PC-3 (cell line): ENCODE data around the gene C14orf93. TPM values are rescaled to one million over a fixed set of nuclear protein-coding genes. Genes with fewer than 3 reads are reported as not detected.

Source experiments
- ATAC-seq: fragments of 200-7000 bp; cut with Tn5 transposase; 2 replicates; pipeline ENCODE4 v1.9.1; 2020; ENCODE audit warnings: mild to moderate bottlenecking, moderate library complexity
- BruUV-seq: library from RNA; stranded (reverse); fragments of 400-500 nt; replicated peaks from 2 replicates; lab custom pipeline; 2021; lab: Mats Ljungman, UMichigan
- CTCF ChIA-PET: fragments of 300-600 bp; sonication (Branson Sonifier 250); formaldehyde crosslinking; loops from one replicate; lab custom pipeline; 2022; ENCODE audit warnings: antibody characterized with exemption; lab: Charles Lee
- POLR2A ChIA-PET: fragments of 300-600 bp; sonication (Branson Sonifier 250); formaldehyde crosslinking; loops from one replicate; lab custom pipeline; 2022; ENCODE audit warnings: antibody characterized with exemption; ENCODE audit not compliant: unreplicated experiment; lab: Charles Lee
- DNase-seq: peaks from one replicate; pipeline ENCODE4 v3.0.0-alpha.2; 2015
- H2AFZ ChIP-seq: fragments of 300-600 bp; sonication (generic); 2 replicates; pipeline ENCODE4 v1.6.0; 2016; ENCODE audit warnings: antibody characterized with exemption, low read length
- H3F3A ChIP-seq: fragments of 300-600 bp; sonication (generic); one replicate; pipeline ENCODE4 v1.6.0; 2017; ENCODE audit warnings: antibody characterized with exemption, low read length, control low read depth, mild to moderate bottlenecking; ENCODE audit not compliant: unreplicated experiment
- H3K27ac ChIP-seq: fragments of 300-600 bp; sonication (generic); 2 replicates; pipeline ENCODE4 v1.5.1; 2016; ENCODE audit warnings: mild to moderate bottlenecking, low read length
- H3K27me3 ChIP-seq: fragments of 300-600 bp; sonication (generic); 2 replicates; pipeline ENCODE4 v1.6.1; 2016; ENCODE audit warnings: low read length, mixed read lengths
- H3K36me3 ChIP-seq: fragments of 300-600 bp; sonication (generic); 2 replicates; pipeline ENCODE4 v1.6.1; 2016; ENCODE audit warnings: low read depth, mixed run types, low read length, mixed read lengths
- H3K4me1 ChIP-seq: fragments of 300-600 bp; sonication (generic); 2 replicates; pipeline ENCODE4 v1.5.1; 2016; ENCODE audit warnings: low read length; ENCODE audit not compliant: insufficient read depth
- H3K4me2 ChIP-seq: fragments of 300-600 bp; sonication (generic); 2 replicates; pipeline ENCODE4 v1.6.0; 2016; ENCODE audit warnings: low read length
- H3K4me3 ChIP-seq: fragments of 300-600 bp; sonication (generic); 2 replicates; pipeline ENCODE4 v1.5.1; 2016; ENCODE audit warnings: mild to moderate bottlenecking, low read length, mixed read lengths
- H3K79me2 ChIP-seq: fragments of 300-600 bp; sonication (generic); 2 replicates; pipeline ENCODE4 v1.6.1; 2017; ENCODE audit warnings: low read length, mixed read lengths
- H3K9ac ChIP-seq: fragments of 300-600 bp; sonication (generic); 2 replicates; pipeline ENCODE4 v1.6.0; 2016; ENCODE audit warnings: mild to moderate bottlenecking, low read length
- H3K9me2 ChIP-seq: fragments of 300-600 bp; sonication (generic); replicated peaks from 2 replicates; pipeline ENCODE4 v1.6.1; 2016; ENCODE audit warnings: mixed run types, low read length, mixed read lengths
- H3K9me3 ChIP-seq: fragments of 300-600 bp; sonication (generic); 2 replicates; pipeline ENCODE4 v1.6.1; 2016; ENCODE audit warnings: low read length, mixed read lengths
- H4K20me1 ChIP-seq: fragments of 300-600 bp; sonication (generic); 2 replicates; pipeline ENCODE4 v1.6.1; 2016; ENCODE audit warnings: low read length, mixed read lengths
- CTCF ChIP-seq: fragments of 300-600 bp; sonication (generic); conservative IDR thresholded peaks from 2 replicates; pipeline ENCODE4 v1.5.1; 2017; ENCODE audit warnings: antibody characterized with exemption, low read depth, mild to moderate bottlenecking, low read length
- EZH2 ChIP-seq: fragments of 300-600 bp; sonication (generic); IDR thresholded peaks from one replicate; pipeline ENCODE4 v1.6.1; 2017; ENCODE audit warnings: antibody characterized with exemption, mild to moderate bottlenecking, low read length; ENCODE audit not compliant: unreplicated experiment
- EZH2phosphoT487 ChIP-seq: fragments of 300-600 bp; sonication (generic); IDR thresholded peaks from 2 replicates; pipeline ENCODE4 v1.6.1; 2018; ENCODE audit warnings: mild to moderate bottlenecking, antibody characterized with exemption, low read length, borderline replicate concordance
- intact Hi-C: fragments of 100-400 bp; cut with micrococcal nuclease; formaldehyde crosslinking; loops from 2 replicates; pipeline ENCODE4 v1.9.0; 2023
- total RNA-seq: library from RNA; depleted of rRNA; stranded (reverse); fragments of >200 nt; gene quantifications from 2 replicates; pipeline ENCODE4 v1.2.3, GENCODE V29; 2014

The C14orf93 gene
- total RNA-seq, 1 experiment from 2014 or later, result 5.8 TPM

GRCh38 chr14:23056145-23056955 lies 46.4 kb upstream of the C14orf93 start:
- H4K20me1 ChIP-seq, result no peaks in the 10 kb centered on the region
- BruUV-seq, result no TSS peak
- H3K27me3 ChIP-seq, result no peaks in the 10 kb centered on the region
- ATAC-seq (peak; percentile 67), DNase-seq (peak; percentile 80)
- H3K9me2 ChIP-seq, result no peaks in the 10 kb centered on the region
- peak overlapping the region; percentile 85 for H3K4me3 ChIP-seq
- H3K79me2 ChIP-seq, result no peaks in the 10 kb centered on the region; the same call in 1 of the 2 replicates
- POLR2A ChIA-PET, result no interaction called here
- H3K27ac ChIP-seq, result no peak overlapping the region
- no peaks in the 10 kb centered on the region for H3K9me3 ChIP-seq
- H3K4me1 ChIP-seq, result peaks cover 8% of the 10 kb centered on the region
- CTCF ChIA-PET, result interaction anchor here (0.5 to 0.6 kb wide), 4 partner anchors 62 to 139 kb away, joined by 3 to 5 read pairs (median 4); no protein-coding TSS in a partner anchor
- intact Hi-C loops, result loop anchor here (1.0 kb wide), 1 partner anchor 53 kb away; no protein-coding TSS in a partner anchor
- TF ChIP-seq CTCF (peak; percentile 90), EZH2phosphoT487 (no peak), EZH2 (no peak)
- peaks cover 8% of the 10 kb centered on the region for H3F3A ChIP-seq
- H2AFZ ChIP-seq, result peak overlapping the region; percentile 71
- peak overlapping the region; percentile 100 for H3K4me2 ChIP-seq
- peaks cover 15% of the 10 kb centered on the region for H3K36me3 ChIP-seq
- no peak overlapping the region for H3K9ac ChIP-seq

- DNase-seq (no peak), ATAC-seq (no peak)
- Histone ChIP-seq H3K27ac (no peak overlapping the region), H3K27me3 (no peaks in the 10 kb centered on the region), H3F3A (peaks cover 5% of the 10 kb centered on the region), H4K20me1 (no peaks in the 10 kb centered on the region), H3K36me3 (peaks cover 9% of the 10 kb centered on the region; the same call in 1 of the 2 replicates), H3K4me3 (no peak overlapping the region), H3K79me2 (no peaks in the 10 kb centered on the region; the same call in 1 of the 2 replicates), H3K9me3 (no peaks in the 10 kb centered on the region), H2AFZ (no peak overlapping the region), H3K9me2 (no peaks in the 10 kb centered on the region), H3K4me1 (peaks cover 8% of the 10 kb centered on the region), H3K4me2 (peak overlapping the region; percentile 100; the same call in 1 of the 2 replicates), H3K9ac (no peak overlapping the region)
- ChIA-PET CTCF (interaction anchor here (0.6 to 1.4 kb wide), 2 partner anchors 61 to 70 kb away, joined by 5 read pairs; no protein-coding TSS in a partner anchor), POLR2A (no interaction called here)
- no TSS peak for BruUV-seq
- TF ChIP-seq EZH2phosphoT487 (no peak), EZH2 (no peak), CTCF (no peak)
- intact Hi-C loops, result loop anchor here (1.0 kb wide), 1 partner anchor 54 kb away; no protein-coding TSS in a partner anchor
Measured at GRCh38 chr14:23055621-23056144, 45.7 kb upstream of the C14orf93 start.
